ENCODE results near the gene OSR1. TPM values are rescaled to one million over a fixed set of nuclear protein-coding genes. Genes with fewer than 3 reads are reported as not detected.

OSR1 gene
- total RNA-seq, 2 donors from 2014 or later, result 1.7 to 2.4 TPM

GRCh38 chr2:19346983-19347618 is 11.3 kb downstream of the OSR1 start:
- Histone ChIP-seq H3K9ac (ENCODE audit: low read depth in 2 of 2, low read length in 2 of 2) (peak overlapping the region; percentile 91 to 99), H3K27me3 (peaks cover 9% of the 10 kb centered on the region), H3K36me3 (no peaks in the 10 kb centered on the region), H3K27ac (peak overlapping the region; percentile 88), H3K4me3 (peak overlapping the region; percentile 55), H3K9me3 (no peaks in the 10 kb centered on the region), H3K4me1 (peaks cover 6% of the 10 kb centered on the region)
- no peak for TF ChIP-seq CTCF (IDR thresholded peaks at IDR 0.05)
- DNase-seq, result no peak
- intact Hi-C loops (cut with DNase I), result no loop called here

GRCh38 chr2:19337742-19338141 is 20.7 kb downstream of the OSR1 start:
- Histone ChIP-seq H3K27me3 (no peaks in the 10 kb centered on the region), H3K27ac (no peak overlapping the region), H3K4me3 (no peak overlapping the region), H3K4me1 (no peaks in the 10 kb centered on the region), H3K36me3 (no peaks in the 10 kb centered on the region), H3K9me3 (no peaks in the 10 kb centered on the region), H3K9ac (ENCODE audit: low read depth in 2 of 2, low read length in 2 of 2) (no peak overlapping the region)
- DNase-seq, result no peak
- intact Hi-C loops (cut with DNase I), result no loop called here
- no peak for TF ChIP-seq CTCF (IDR thresholded peaks at IDR 0.05)

GRCh38 chr2:19337202-19337601 is 21.2 kb downstream of the OSR1 start:
- DNase-seq, result no peak
- Histone ChIP-seq H3K9ac (ENCODE audit: low read depth in 2 of 2, low read length in 2 of 2) (no peak overlapping the region), H3K36me3 (no peaks in the 10 kb centered on the region), H3K4me1 (no peaks in the 10 kb centered on the region), H3K27ac (no peak overlapping the region), H3K9me3 (no peaks in the 10 kb centered on the region), H3K27me3 (no peaks in the 10 kb centered on the region), H3K4me3 (no peak overlapping the region)
- TF ChIP-seq CTCF (IDR thresholded peaks at IDR 0.05), result no peak
- intact Hi-C loops (cut with DNase I), result no loop called here

GRCh38 chr2:19336781-19337180 is 21.6 kb downstream of the OSR1 start:
- Histone ChIP-seq H3K4me1 (no peaks in the 10 kb centered on the region), H3K27ac (no peak overlapping the region), H3K27me3 (no peaks in the 10 kb centered on the region), H3K4me3 (no peak overlapping the region), H3K9me3 (no peaks in the 10 kb centered on the region), H3K36me3 (no peaks in the 10 kb centered on the region), H3K9ac (ENCODE audit: low read depth in 2 of 2, low read length in 2 of 2) (no peak overlapping the region)
- no peak for TF ChIP-seq CTCF (IDR thresholded peaks at IDR 0.05)
- no peak for DNase-seq
- intact Hi-C loops (cut with DNase I), result no loop called here

GRCh38 chr2:19332503-19332902 is 25.9 kb downstream of the OSR1 start:
- intact Hi-C loops (cut with DNase I), result no loop called here
- Histone ChIP-seq H3K27ac (no peak overlapping the region), H3K4me3 (no peak overlapping the region), H3K9me3 (no peaks in the 10 kb centered on the region), H3K27me3 (no peaks in the 10 kb centered on the region), H3K4me1 (no peaks in the 10 kb centered on the region), H3K9ac (ENCODE audit: low read depth in 2 of 2, low read length in 2 of 2) (no peak overlapping the region), H3K36me3 (no peaks in the 10 kb centered on the region)
- no peak for TF ChIP-seq CTCF (IDR thresholded peaks at IDR 0.05)
- DNase-seq, result no peak

Data from colonic mucosa (tissue), 4 donors.